ENCODE data around the gene GFY. TPM values are rescaled to one million over a fixed set of nuclear protein-coding genes. Genes with fewer than 3 reads are reported as not detected.

The GFY gene
- total and polyA plus RNA-seq, 2 donors (not counting 3 experiments of a cell fraction or from before 2014, with no cell fraction given): not detected

DNA sequence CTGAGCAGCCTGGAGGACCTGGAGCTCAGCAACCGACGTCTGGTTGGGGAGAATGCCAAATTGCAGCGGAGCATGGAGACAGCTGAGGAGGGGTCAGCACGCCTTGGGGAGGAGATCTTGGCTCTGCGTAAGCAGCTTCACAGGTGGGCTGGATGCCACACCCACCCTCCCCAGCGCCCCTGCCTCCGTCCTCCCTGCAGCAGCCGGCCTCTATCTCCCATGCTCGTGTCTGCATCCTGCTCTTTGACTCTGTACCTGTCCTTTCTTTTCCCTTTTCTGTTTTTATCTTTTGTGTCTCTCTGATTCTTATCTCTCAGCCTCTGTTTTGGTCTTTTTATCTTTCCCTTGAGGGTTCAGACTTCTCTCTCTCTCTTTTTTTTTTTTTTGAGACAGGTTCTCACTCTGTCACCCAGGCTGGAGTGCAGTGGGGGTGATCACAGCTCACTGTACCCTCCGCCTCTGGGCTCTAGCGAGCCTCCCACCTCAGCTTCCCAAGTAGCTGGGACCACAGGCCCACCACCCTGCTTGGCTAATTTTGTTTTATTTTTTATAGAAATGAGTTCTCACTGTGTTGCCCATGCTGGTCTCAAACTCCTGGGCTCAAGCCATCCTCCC is 27.1 kb upstream of the GFY start:
- H3K9me3 ChIP-seq (replicated peaks; ENCODE audit: control insufficient read depth, insufficient read depth, low read length): no peaks in the 10 kb centered on the region
- no peak for FAIRE-seq
- H3K27ac ChIP-seq (ENCODE audit: insufficient read depth, low read depth, low read length): no peak overlapping the region
- no peak overlapping the region for H3K9ac ChIP-seq (replicated peaks; ENCODE audit: extremely low read depth, insufficient read depth, low read length)
- peaks cover 0 to 2% of the 10 kb centered on the region in 2 experiments for H3K27me3 ChIP-seq (ENCODE audit: control insufficient read depth in 2 of 2, insufficient read depth in 2 of 2, low read length in 2 of 2)
- H3K36me3 ChIP-seq (ENCODE audit: control insufficient read depth in 2 of 2, extremely low read depth in 1 of 2, insufficient read depth in 2 of 2, low read length in 2 of 2): no peaks in the 10 kb centered on the region
- intact Hi-C loops (cut with micrococcal nuclease): no loop called here
- no peaks in the 10 kb centered on the region for H3K4me1 ChIP-seq (ENCODE audit: control insufficient read depth, extremely low read depth, insufficient read depth, low read length)
- H4K20me1 ChIP-seq (replicated peaks; ENCODE audit: control insufficient read depth, extremely low read depth, insufficient read depth, low read length): no peaks in the 10 kb centered on the region
- ChIA-PET CTCF (no interaction called here), POLR2A (no interaction called here)
- no peak for TF ChIP-seq EZH2 (IDR thresholded peaks at IDR 0.05; ENCODE audit: borderline replicate concordance, low read depth, low read length, severe bottlenecking)
- no peak for TF ChIP-seq POLR2AphosphoS5 (IDR thresholded peaks at IDR 0.05; ENCODE audit: insufficient read depth, low read depth, low read length)
- no peak for TF ChIP-seq JUN (IDR thresholded peaks at IDR 0.05; ENCODE audit: borderline replicate concordance, insufficient read depth, insufficient read length, low read depth)
- no peak for TF ChIP-seq FOS (IDR thresholded peaks at IDR 0.05; ENCODE audit: borderline replicate concordance, insufficient read depth, low read length)
- no peak for TF ChIP-seq MYC (IDR thresholded peaks at IDR 0.05; ENCODE audit: low read depth, low read length)
- no peak for TF ChIP-seq GATA2 (IDR thresholded peaks at IDR 0.05; ENCODE audit: insufficient read depth, insufficient read length, low read depth, low read length)
- no peak for TF ChIP-seq MAX (IDR thresholded peaks at IDR 0.05; ENCODE audit: insufficient read depth, insufficient read length)
- TF ChIP-seq CTCF (IDR thresholded peaks at IDR 0.05; ENCODE audit: extremely low read depth in 1 of 2, insufficient read depth in 1 of 2, low read depth in 1 of 2, low read length in 2 of 2): no peak
- no peak for TF ChIP-seq POLR2A (IDR thresholded peaks at IDR 0.05; ENCODE audit: low read depth, low read length)
- dilution Hi-C loops (cut with MboI; ENCODE audit: extremely low pct_ligation_motif_present, low sequenced_read_pairs): no loop called here
- no peak for DNase-seq (ENCODE audit: low read depth, low spot score)
- H3K9me1 ChIP-seq (replicated peaks; ENCODE audit: control insufficient read depth, extremely low read depth, insufficient read depth, low read length): no peaks in the 10 kb centered on the region
- BruUV-seq (replicated peaks): no TSS peak
- H3K79me2 ChIP-seq (ENCODE audit: control insufficient read depth, insufficient read depth, low read length): no peaks in the 10 kb centered on the region
- H2AFZ ChIP-seq (ENCODE audit: low read depth, low read length): no peak overlapping the region
- H3K4me3 ChIP-seq (replicated peaks in 1 of 3; ENCODE audit: insufficient read depth in 1 of 3, low read depth in 1 of 3, low read length in 3 of 3): no peak overlapping the region
- H3K4me2 ChIP-seq (ENCODE audit: insufficient read depth, low read length): no peak overlapping the region

Measured in endothelial cell of umbilical vein (primary cell).